GM12892 (cell line): Measurements from ENCODE around the gene SLC52A1.
A peak's percentile ranks its signal among the peaks of the same experiment; 100 is the strongest.
"Not testable (repeated sequence)": the region's sequence is repeated elsewhere in the genome, so short reads cannot be mapped to it uniquely, and the experiment has no call there.

Experiments
- DNase-seq: peaks from one replicate; pipeline ENCODE4 v3.0.0; 2011; ENCODE audit not compliant: insufficient read length
- FAIRE-seq: peaks from 2 replicates; lab custom pipeline; 2011; peaks lifted over from hg19 to GRCh38; lab: Jason Lieb, UNC
- POLR2A ChIP-seq: IDR thresholded peaks from 2 replicates; pipeline ENCODE4 v1.6.1; 2011; ENCODE audit warnings: low read depth, low read length, control low read depth
- POLR2AphosphoS5 ChIP-seq: IDR thresholded peaks from 2 replicates; pipeline ENCODE4 v1.6.1; 2011; ENCODE audit warnings: low read depth, low read length, control low read depth
- TAF1 ChIP-seq: IDR thresholded peaks from 2 replicates; pipeline ENCODE4 v1.6.1; 2011; ENCODE audit warnings: low read depth, mild to moderate bottlenecking, control low read depth, low read length, borderline replicate concordance

SLC52A1 gene

DNA sequence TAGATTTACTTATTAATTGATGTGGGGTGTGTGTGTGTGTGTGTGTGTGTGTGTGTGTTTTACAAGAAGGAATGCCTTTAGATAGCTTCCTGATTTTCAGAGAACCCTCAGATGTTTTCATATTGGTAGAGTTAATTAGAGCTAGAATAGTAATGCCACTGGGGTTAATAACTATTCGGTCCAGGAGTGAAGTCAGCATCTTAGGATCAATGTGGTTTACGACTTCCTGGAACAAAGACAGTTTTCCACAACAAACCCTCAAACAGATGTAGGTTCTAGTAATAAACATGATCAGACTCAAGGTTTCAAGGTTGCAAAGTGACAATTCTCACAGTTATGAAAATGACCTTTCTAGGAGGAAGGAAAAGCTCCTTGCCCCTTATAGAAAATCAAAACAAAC lies 12.2 kb upstream of the SLC52A1 start:
- no peak for TF ChIP-seq TAF1
- TF ChIP-seq POLR2A = no peak
- TF ChIP-seq POLR2AphosphoS5 = no peak
- DNase-seq = no peak
- no peak for FAIRE-seq

DNA sequence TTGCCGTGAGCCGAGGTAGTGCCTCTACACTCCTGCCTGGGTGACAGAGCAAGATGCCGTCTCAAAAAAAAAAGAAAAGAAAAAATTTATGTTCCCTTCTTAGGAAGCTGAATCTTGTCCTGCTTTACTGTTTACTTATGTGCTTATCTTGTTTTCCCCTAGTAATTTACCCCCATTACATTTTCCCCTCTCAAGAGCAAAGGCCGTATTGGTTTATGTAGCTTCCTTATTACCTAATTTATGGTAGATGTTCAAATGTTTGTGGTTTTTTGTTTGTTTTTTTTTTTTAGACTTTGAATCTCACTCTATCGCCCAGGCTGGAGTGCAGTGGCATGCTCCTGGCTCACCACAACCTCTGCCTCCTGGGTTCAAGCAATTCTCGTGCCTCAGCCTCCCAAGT lies 10.3 kb upstream of the SLC52A1 start:
- FAIRE-seq = no peak
- DNase-seq = no peak

DNA sequence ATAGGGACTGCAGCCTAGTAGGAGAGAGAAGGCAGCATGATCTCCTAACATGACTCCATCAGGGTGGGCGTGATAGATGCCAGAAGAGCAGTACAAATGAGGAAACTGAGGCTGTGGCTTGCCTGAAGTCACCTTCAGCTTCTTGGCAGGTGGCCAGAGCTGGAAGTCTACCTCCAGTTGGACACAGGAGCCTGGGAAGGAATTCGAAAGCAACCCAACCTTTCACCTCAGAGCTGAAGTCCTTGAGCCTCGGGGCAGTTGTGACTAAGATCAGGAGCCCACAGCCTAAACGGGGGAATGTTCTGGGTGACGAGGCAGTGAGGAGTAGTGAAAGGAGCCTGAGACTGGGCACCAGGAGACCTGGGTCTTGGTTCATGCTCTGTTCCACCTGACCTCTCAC lies 9.4 kb upstream of the SLC52A1 start:
- DNase-seq = no peak
- FAIRE-seq = no peak
- TF ChIP-seq POLR2A = no peak
- TF ChIP-seq TAF1 = no peak
- no peak for TF ChIP-seq POLR2AphosphoS5

More for the DNA sequence above, 10.3 kb upstream of the SLC52A1 start:
- TF ChIP-seq POLR2A (no peak), POLR2AphosphoS5 (no peak), TAF1 (no peak)

DNA sequence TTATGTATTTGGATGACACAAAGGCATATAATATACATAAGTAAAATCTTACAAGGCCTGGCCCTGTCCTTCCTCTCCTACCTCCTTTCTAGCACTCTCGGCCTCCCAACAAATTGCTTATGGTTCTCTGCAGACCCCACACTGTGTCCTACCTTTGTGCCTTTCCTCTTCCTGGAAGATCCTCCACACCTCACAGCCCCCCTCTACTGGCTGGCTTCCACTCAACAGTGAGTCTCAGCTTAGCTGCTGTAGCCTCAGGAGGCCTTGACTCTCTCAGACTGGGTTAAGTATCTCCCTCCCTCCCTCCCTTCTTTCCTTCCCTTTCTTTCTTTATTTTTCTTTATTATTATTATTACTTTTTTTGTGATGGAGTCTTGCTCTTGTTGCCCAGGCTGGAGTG lies 8.3 kb upstream of the SLC52A1 start:
- TF ChIP-seq TAF1 (no peak), POLR2A (no peak), POLR2AphosphoS5 (no peak)
- no peak for FAIRE-seq
- DNase-seq = no peak

DNA sequence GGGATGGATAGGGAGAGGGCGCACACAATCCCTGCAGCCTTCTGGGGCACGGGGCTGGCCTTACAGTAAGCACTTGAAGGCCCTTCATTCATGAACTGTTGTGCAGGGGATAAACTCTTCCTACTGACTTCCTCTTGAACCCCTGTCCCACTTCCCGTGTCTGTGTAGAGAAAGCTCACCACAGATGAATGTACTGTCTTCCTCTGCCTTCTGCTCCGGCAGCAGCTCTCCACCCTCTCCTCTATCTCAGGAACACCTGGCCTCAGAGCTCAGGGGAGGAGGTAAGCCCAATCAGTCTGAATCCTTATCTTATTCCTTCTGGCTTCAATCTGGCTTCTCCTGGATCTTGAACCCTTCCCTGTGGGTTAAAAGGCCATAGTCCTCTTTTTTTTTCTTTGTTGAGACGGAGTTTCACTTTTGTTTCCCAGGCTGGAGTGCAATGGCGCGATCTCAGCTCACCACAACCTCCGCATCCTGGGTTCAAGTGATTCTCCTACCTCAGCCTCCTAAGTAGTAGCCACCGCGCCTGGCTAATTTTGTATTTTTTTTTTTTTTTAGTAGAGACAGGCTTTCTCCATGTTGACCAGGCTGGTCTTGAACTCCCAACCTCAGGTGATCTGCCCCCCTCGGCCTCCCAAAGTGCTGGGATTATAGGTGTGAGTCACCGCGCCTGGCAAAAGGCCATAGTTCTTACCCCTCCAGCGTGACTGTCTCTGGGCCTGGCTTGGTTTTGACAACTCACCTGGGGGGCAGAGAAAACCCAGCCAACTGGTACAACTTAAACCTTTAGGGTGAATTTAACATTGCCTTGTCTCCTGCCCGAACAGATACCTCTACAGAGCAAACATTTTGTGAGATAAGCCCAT lies 7.2 kb upstream of the SLC52A1 start:
- TF ChIP-seq POLR2AphosphoS5 = no peak
- no peak for TF ChIP-seq TAF1
- no peak for TF ChIP-seq POLR2A
- FAIRE-seq (no peak), DNase-seq (no peak)

DNA sequence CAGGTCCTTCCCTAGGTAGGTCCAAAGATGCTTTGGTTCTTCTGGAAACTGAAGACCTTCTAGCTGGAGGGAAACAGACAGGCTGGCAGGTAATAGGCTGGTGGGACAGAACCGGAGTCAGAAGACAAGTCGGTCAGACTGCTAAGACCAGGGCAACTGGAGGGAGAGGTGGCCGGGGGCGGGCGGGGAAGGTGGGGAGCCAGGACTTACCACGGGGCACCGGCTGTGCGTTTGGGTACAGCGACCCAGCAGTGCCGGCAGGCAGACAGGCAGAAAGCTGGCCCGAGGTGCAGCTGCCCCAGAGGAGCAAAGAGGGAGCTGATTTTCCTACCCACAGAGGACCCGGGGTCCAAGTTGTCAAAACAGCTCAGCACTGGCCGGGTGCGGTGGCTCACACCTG lies 575 bp downstream of the SLC52A1 start:
- TF ChIP-seq POLR2A (no peak), TAF1 (no peak)
- no peak for FAIRE-seq

DNA sequence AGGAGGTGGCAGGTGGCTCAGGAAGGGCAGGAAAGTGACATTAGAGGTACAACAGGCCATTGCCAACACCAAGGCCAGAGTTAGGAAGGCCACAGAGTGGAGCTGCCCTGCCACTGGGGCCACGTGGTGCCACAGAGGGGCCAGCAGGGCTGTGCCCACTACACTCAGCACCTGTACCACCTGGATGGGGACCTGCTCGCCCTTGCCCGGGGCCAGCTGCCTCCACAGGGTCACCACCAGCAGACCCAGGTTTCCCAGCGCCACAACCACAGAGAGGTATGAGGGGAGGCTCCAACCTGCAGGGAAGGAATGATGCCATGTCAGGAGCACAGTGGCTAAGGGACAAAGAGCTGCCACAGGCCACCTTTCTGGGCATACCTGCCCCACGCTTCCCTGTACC lies 1.2 kb downstream of the SLC52A1 start:
- no peak for DNase-seq
- TF ChIP-seq POLR2AphosphoS5 (no peak), POLR2A (no peak), TAF1 (no peak)
- FAIRE-seq = no peak

More for the DNA sequence above, 575 bp downstream of the SLC52A1 start:
- no peak for DNase-seq

DNA sequence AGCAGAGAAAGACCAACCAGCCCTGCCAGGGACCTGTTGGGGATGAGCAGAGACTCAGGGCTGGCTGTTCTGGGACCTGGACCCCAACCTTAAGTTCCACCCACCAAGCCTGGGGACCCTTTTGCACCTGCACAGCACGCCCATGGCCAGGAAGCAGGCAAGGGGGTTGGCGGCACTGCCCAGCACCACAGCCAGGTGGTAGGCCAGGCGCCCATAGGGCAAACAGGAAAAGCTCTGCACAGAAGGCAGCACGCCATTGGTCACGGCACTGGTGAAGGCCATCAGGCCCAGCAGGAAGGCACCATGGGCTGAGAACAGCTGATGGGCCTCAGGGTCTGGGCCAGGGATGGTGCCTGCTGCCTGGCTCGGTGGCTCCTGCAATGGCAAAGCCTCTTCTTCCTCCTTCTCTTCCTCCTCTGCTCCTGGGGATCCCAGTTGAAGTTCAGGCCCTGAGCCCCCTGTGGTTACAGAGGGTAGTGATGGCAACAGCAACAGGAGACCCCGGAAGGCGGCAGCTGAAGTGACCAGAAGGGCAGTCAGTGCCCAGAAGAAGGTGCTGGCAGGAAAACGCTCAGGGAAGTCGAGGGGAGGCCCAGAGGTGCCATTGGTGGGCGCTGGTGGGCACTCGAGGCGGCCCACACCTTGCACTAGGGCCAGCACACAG lies 1.7 kb downstream of the SLC52A1 start:
- DNase-seq = no peak
- TF ChIP-seq TAF1 = no peak
- no peak for TF ChIP-seq POLR2A
- no peak for TF ChIP-seq POLR2AphosphoS5
- no peak for FAIRE-seq

DNA sequence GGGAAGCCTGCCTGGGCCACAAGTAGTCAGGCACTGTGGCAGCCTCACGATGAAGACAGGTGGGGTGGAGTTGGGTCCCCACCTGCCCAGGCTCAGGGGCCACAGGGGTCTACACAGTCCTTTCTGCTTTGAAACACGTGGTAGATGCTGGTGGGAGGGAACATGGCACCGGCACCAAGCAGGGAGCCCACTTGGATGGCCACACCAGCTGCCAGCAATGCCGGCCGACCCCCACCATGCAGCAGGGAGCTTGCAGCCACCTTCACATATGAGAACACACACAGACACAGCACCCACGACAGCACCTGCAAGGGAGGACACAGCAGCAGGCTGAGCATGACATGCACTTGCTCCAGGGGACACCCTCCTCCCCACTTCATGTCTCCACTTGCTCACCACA lies 2.4 kb downstream of the SLC52A1 start:
- DNase-seq (no peak), FAIRE-seq (no peak)
- TF ChIP-seq POLR2AphosphoS5 = no peak

DNA sequence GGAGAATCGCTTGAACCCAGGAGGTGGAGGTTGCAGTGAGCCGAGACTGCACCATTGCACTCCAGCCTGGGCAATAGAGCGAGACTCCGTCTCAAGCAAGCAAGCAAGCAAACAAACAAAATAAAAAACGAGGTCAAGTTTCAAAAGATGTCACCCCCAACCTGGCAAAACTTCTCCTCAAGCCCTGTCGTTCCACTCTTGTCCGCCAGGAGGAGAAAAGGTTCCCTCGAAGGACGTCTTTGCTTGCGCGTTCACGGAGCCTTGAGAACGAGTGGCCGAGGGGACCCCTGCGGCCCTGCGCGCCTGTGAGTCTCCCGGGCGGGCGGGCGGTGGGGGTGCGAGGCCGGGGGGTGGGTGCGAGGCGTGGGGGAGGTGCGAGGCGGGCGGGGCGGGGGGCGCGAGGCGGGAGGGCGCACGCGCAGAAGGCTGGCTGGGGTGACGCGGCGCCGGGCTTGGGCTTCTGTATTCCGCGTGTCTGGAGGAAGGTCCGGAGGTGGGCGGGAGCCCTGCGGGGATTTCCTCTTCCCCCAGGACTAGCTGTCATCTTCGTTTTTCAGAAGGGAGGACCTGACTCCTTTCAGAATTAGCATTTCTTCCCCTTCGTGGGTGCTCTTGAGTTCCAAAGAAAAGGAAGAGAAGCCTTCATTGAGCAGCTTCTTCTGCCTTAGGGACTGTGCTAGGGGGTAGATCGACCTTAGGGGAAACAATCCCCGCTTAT lies 3.7 kb downstream of the SLC52A1 start:
- DNase-seq (peak; percentile 76), FAIRE-seq (peak; percentile 95)
- TF ChIP-seq TAF1 (no peak), POLR2A (no peak), POLR2AphosphoS5 (no peak)

DNA sequence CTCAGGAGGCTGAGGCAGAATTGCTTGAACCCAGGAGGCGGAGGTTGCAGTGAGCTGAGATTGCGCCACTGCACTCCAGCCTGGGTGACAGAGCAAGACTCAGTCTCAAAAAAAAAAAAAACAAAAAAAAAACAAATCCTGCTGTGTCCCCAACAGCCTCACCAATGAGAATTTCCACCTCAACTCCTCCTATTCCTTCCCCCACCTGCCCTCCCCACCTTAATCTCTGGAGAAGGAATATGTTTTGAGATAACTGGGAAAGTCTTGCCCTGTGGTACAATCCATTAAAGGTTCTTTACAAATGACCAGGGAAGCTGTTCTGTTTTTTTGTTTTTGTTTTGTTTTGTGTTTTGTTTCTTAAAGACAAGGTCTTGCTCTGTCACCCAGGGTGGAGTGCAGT lies 5.1 kb downstream of the SLC52A1 start:
- FAIRE-seq = not testable (repeated sequence)

More for the DNA sequence above, 5.1 kb downstream of the SLC52A1 start:
- DNase-seq = not testable (repeated sequence)
